HFF-Myc (cell line): ENCODE measurements around the gene GP2.

Source experiments
- DNase-seq: peaks from one replicate; pipeline ENCODE4 v3.0.0-alpha.2; 2011; ENCODE audit warnings: low read depth; ENCODE audit errors: extremely low read depth
- H3K4me3 ChIP-seq: replicated peaks from 2 replicates; pipeline ENCODE4 v1.5.1; 2011; ENCODE audit warnings: low read depth, mild to moderate bottlenecking, control low read depth, low read length
- CTCF ChIP-seq: IDR thresholded peaks from 2 replicates; pipeline ENCODE4 v1.5.1; 2012; ENCODE audit warnings: mild to moderate bottlenecking, low read depth, low read length, control low read depth; ENCODE audit errors: missing control alignments

Gene GP2

GRCh38 chr16:20262248-20262647, 65.1 kb downstream of the GP2 start:
- no peak overlapping the region for H3K4me3 ChIP-seq
- no peak for DNase-seq
- TF ChIP-seq CTCF, result no peak

- DNase-seq, result no peak
- no peak overlapping the region for H3K4me3 ChIP-seq
- no peak for TF ChIP-seq CTCF
Measured at GRCh38 chr16:20260215-20261009, 66.9 kb downstream of the GP2 start.
